ENCODE measurements around the gene SCTR. TPM values are rescaled to one million over a fixed set of nuclear protein-coding genes. Genes with fewer than 3 reads are reported as not detected.

SCTR gene
- total RNA-seq, 1 experiment from 2014 or later: not detected

DNA sequence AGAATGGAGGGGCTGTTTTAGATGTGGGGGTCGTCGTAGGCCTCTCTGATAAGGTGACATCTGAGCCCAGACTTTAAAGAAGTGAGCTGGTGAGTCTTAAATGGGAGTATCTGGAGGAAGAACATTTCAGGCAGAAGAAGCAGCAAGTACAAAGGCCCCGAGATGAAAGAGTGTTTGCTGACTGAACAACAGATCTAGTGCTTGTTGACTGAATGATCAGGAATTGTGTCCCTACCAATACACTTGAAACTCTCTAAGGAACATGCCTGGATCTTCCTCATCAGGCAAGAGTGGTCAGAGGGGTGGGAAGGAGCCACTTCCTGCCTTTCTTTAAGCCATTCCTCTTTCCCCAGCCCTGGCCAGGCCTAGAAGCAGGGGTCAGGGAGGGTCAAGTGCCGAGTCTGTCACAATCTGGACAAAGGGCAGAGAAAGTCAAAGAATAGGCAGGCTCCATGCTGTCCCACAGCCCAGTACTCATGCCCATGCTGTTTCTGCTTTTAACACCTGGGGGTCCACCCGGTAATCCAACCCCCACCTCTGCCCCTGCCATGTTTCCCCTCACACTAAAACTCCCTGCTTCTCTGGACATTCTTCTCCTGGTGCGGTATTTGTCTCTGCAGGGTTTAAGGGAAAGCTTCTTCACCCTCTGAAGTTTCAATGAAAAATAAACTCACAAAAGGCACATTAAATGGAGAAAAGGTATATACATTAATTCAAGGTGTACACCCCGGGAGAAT is 95.6 kb downstream of the SCTR start:
- Histone ChIP-seq H3K9me3 (replicated peaks) (0 out of 2 replicates have a peak, but pooled peaks cover 4% of the 10 kb centered on the region), H3K4me3 (no peak overlapping the region), H3K27me3 (replicated peaks) (peaks cover 6% of the 10 kb centered on the region), H3K4me1 (replicated peaks) (peaks cover 14% of the 10 kb centered on the region), H3K27ac (no peak overlapping the region), H3K36me3 (no peaks in the 10 kb centered on the region)
- no peak for DNase-seq (ENCODE audit: low read depth in 1 of 2, low spot score in 2 of 2)

DNA sequence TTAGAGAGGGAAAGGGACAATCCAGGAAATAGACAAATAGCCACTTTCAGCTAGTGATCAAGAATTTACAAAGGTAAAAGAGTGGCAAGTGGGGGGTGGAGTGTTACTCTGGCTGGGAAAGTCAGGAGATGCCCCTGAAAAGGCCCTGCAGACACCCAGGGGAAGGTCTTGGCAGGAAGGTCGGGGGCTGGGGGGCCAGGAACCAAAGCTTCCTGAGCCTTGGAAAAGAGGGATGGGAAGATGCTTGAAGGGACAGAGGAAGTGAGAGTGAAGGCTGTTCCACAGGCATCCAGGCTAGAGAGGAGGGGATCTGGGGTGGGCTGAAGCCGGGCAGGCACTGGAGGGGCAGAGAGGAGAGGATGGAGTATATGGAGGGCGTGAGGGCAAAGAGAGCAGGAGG is 96.5 kb downstream of the SCTR start:
- peaks cover 14% of the 10 kb centered on the region for H3K4me1 ChIP-seq (replicated peaks)
- H3K27me3 ChIP-seq (replicated peaks): peaks cover 6% of the 10 kb centered on the region

DNA sequence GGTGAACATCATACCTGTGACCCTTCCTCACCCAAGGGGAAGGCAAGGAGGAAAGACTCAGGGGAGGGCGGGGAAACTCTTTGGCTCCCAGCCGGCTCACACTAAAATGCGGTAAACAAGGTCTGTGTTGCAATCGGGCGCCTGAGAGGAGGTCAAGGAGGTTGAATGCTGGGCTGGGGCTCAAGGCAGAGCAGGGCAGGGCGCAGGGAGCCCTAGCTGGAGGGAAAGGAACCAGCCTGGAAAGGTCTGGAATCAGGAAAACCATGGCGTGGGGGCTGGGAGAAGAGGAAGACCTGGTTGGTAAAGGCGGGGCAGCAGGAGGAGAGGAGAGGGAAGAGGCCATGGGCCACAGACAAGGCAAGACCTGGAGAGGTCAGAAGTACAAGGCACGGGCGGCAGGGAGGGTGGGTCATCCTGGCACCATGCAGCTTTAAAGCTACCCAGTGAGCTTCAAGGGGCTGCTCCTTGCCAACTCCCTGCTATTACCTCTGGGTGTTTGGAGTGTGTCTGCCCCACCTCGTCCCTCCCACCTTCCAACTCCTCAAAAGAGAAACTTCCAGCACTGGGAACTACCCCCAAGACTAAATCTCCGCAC is 97.4 kb downstream of the SCTR start:
- DNase-seq (ENCODE audit: low read depth in 1 of 2, low spot score in 2 of 2): no peak
- peaks cover 7% of the 10 kb centered on the region for H3K27me3 ChIP-seq (replicated peaks)

More for the DNA sequence above, 96.5 kb downstream of the SCTR start:
- 0 out of 2 replicates have a peak, but pooled peaks cover 4% of the 10 kb centered on the region for H3K9me3 ChIP-seq (replicated peaks)
- H3K4me3 ChIP-seq: no peak overlapping the region
- DNase-seq (ENCODE audit: low read depth in 1 of 2, low spot score in 2 of 2): no peak
- H3K36me3 ChIP-seq: no peaks in the 10 kb centered on the region
- no peak overlapping the region for H3K27ac ChIP-seq

DNA sequence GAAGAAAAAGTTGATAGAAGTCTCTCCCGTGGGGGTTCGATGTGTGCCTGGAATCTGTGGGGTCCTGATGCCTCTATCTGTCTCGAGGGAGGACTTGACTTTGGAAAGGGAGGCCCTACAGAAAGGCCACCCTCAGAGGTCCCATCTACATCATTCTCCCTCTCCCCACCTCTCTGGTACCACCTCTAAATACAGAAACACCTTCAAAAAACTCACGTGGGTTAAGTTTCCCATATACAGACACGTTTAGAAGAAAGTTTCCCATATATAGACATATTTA is 97.9 kb downstream of the SCTR start:
- Histone ChIP-seq H3K36me3 (no peaks in the 10 kb centered on the region), H3K9me3 (replicated peaks) (no peaks in the 10 kb centered on the region), H3K27me3 (replicated peaks) (peaks cover 9% of the 10 kb centered on the region), H3K4me3 (no peak overlapping the region), H3K27ac (no peak overlapping the region), H3K4me1 (replicated peaks) (peaks cover 2% of the 10 kb centered on the region; the same call in 1 of the 2 replicates)
- no peak for DNase-seq (ENCODE audit: low read depth in 1 of 2, low spot score in 2 of 2)

More for the DNA sequence above, 97.4 kb downstream of the SCTR start:
- peaks cover 6% of the 10 kb centered on the region for H3K4me1 ChIP-seq (replicated peaks)
- H3K4me3 ChIP-seq: no peak overlapping the region
- 0 out of 2 replicates have a peak, but pooled peaks cover 2% of the 10 kb centered on the region for H3K9me3 ChIP-seq (replicated peaks)
- no peak overlapping the region for H3K27ac ChIP-seq
- H3K36me3 ChIP-seq: no peaks in the 10 kb centered on the region

DNA sequence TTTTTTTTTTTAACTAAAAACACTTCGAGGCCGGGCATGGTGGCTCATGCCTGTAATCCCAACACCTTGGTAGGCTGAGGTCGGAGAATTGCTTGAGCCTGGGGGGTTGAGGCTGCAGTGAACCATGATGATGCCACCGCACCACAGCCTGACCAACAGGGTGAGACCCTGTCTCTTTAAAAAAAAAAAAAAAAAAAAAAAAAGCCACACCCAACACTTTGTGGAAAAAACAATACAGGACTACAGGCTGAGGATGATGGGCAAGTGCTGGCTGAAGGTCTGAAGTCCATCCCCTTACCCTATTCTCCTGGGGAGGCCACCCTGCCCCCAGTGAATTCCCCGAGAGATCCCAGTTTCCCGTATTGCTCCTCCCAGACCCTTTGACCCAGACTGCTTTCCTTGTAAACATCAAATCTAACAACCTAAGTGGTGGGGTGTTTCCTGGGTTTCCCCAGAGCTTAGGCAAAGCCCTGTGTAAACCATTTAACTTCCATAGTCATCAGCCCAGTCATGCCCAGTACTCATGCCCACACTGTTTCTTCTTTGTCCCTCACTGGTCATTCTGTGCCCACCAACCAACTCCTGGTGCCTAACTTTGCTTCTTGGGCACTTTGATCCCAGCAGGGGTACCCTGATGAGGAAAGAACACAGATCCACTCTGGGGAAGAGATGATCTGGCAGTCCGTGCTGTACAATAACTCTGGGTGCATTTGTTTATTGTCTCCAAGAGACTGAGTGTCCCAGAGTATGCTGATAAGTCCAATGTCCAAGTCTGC is 98.5 kb downstream of the SCTR start:
- Histone ChIP-seq H3K36me3 (no peaks in the 10 kb centered on the region), H3K4me1 (replicated peaks) (no peaks in the 10 kb centered on the region), H3K27ac (no peak overlapping the region), H3K9me3 (replicated peaks) (no peaks in the 10 kb centered on the region), H3K27me3 (replicated peaks) (peaks cover 7% of the 10 kb centered on the region), H3K4me3 (no peak overlapping the region)
- DNase-seq (ENCODE audit: low read depth in 1 of 2, low spot score in 2 of 2): no peak

DNA sequence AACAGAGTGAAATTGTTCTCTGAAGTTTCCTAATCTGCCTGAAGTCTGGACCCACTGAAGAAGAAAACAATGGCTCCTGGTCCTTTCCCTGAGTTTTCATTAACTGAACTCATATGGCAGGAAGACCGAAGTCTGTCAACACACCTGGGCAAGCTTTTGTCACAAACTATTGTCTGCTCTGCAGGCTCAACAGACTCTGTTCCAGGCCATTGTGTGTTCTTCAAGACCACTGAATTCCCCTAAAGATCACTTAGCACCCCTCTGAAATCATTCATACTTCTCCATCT is 99.2 kb downstream of the SCTR start:
- Histone ChIP-seq H3K9me3 (replicated peaks) (no peaks in the 10 kb centered on the region), H3K4me1 (replicated peaks) (no peaks in the 10 kb centered on the region), H3K4me3 (no peak overlapping the region), H3K36me3 (no peaks in the 10 kb centered on the region), H3K27me3 (replicated peaks) (peaks cover 7% of the 10 kb centered on the region), H3K27ac (no peak overlapping the region)
- DNase-seq (ENCODE audit: low read depth in 1 of 2, low spot score in 2 of 2): no peak

DNA sequence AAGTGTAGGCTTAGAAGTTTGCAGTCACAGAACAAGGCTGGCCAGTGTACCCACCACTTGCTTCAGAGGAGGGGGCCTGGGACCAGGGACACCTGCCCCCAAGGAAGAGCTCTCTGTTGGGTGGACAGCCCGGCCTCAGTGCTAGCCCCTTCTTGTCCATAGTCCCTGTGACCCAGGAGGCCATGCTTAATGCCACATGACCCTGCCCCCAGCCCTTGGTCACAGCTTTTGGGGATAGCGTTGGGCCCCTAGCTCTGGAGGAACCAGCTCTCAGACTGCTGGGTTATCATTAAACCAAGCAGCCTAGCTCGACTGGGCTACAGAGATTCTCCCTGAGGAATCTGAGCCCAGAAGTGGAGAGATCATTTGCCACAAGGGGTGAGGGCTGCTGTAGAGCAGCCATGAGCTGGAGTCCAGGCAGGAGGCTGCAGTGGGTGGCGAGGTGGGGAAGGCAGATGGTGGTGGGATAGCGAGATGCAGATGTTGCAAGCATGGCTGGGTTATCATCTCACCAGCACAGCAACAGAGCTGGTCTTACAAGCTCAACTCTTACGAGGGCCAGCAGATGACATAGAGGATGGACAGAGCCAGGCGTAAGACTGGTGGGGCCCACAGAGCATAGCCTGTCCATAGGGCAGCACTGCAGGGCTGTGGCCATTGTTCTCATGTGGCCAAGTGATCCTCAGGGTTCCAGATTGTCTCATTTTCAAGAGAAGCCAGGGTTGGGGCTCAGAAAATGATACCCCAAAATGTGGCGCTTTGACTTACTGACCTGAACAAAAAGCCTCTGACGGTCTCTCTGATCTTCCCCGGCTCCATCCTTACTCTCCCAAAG is 99.8 kb downstream of the SCTR start:
- Histone ChIP-seq H3K4me3 (no peak overlapping the region), H3K36me3 (no peaks in the 10 kb centered on the region), H3K4me1 (replicated peaks) (no peaks in the 10 kb centered on the region), H3K27me3 (replicated peaks) (peaks cover 7% of the 10 kb centered on the region), H3K27ac (no peak overlapping the region), H3K9me3 (replicated peaks) (no peaks in the 10 kb centered on the region)
- no peak for DNase-seq (ENCODE audit: low read depth in 1 of 2, low spot score in 2 of 2)

DNA sequence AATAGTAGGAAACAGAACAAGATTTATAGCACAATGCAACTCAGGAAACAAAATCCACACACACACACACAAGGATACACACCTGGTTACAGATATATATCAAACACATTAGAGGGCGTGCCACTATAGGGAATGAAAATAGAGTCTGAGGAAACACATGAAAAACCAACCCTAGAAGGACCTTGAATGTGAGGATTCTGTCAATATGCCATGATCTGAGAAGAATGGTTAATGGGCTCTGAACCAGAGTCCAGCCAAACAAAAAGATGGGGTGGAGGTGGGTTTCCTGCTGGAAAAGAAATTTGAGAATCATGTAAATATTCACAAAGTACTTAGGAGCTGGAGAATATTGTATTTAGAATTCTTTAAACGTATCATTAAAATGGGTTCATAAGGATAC is 100.5 kb downstream of the SCTR start:
- H3K36me3 ChIP-seq: no peaks in the 10 kb centered on the region
- H3K27ac ChIP-seq: no peak overlapping the region
- no peak overlapping the region for H3K4me3 ChIP-seq
- no peaks in the 10 kb centered on the region for H3K9me3 ChIP-seq (replicated peaks)
- H3K4me1 ChIP-seq (replicated peaks): no peaks in the 10 kb centered on the region
- DNase-seq (ENCODE audit: low read depth in 1 of 2, low spot score in 2 of 2): no peak
- peaks cover 7% of the 10 kb centered on the region for H3K27me3 ChIP-seq (replicated peaks)

DNA sequence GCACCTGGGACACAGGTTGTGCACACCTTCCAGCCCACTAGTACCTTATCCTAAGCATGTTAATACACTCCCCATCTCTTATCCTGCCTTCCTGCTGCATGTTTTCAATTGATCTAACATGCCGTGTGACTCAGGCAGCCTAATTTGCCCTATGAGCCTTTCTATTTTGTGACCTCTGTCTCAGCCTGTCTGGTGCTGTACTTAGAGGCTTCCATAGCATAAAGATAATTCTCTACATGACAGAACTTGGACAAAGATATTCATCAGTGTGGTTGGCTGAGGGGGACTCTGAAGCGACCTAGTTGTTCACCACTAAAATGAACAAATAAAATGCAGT is 101.2 kb downstream of the SCTR start:
- Histone ChIP-seq H3K27me3 (replicated peaks) (peaks cover 7% of the 10 kb centered on the region), H3K4me3 (no peak overlapping the region), H3K36me3 (no peaks in the 10 kb centered on the region), H3K27ac (no peak overlapping the region), H3K4me1 (replicated peaks) (no peaks in the 10 kb centered on the region), H3K9me3 (replicated peaks) (no peaks in the 10 kb centered on the region)
- no peak for DNase-seq (ENCODE audit: low read depth in 1 of 2, low spot score in 2 of 2)

DNA sequence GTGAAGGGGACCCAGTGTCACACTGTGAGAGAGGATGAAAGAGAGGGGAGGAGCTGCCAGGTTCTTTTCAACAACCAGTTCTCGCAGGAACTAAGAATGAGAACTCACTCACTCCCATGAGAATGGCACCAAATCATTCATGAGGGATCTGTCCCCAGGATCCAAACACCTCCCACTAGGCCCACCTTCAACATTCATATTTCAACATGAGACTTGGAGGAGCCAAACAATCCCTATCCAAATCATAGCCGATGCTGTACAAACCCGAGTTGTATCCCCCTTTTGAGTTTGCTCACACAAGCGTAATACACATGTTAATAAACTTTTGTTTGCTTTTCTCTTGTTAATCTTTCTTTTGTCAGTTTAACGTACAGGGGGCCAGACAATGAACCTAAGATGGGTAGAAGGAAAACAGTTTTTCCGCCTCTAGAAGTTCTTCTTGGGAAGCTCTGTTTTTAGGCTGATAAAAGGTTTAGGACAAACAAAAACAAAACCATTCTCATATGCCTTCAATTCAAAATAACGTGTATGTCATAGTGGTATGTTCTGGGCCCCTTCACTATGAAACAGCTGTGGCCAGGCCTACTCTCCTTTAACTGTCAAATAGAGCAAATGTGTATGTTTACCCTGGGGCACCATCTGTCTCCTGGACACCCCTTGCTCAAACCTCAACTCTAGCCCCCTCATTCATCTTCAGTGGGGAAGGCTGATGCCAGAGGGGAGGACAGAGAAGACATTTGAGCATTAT is 101.7 kb downstream of the SCTR start:
- Histone ChIP-seq H3K4me3 (no peak overlapping the region), H3K4me1 (replicated peaks) (no peaks in the 10 kb centered on the region), H3K9me3 (replicated peaks) (no peaks in the 10 kb centered on the region), H3K27ac (no peak overlapping the region), H3K36me3 (no peaks in the 10 kb centered on the region), H3K27me3 (replicated peaks) (peaks cover 5% of the 10 kb centered on the region)
- DNase-seq (ENCODE audit: low read depth in 1 of 2, low spot score in 2 of 2): no peak

DNA sequence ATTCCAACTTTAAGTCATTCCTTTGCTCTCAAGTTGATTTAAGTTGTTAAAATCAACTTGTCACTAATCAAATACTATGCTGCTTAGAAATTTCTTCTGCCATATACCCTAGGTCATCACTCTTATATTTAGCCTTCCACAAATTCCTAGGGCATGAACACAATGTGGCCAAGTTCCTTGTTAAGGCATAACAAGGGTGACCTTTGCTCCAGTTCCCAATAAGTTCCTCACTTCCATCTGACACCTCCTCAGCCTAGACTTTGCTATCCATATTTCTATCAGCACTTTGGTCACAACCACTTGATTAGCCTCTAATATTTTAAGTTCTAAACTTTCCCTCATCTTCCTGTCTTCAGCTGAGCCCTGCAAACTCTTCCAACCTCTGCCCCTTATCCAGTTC is 102.5 kb downstream of the SCTR start:
- Histone ChIP-seq H3K27ac (no peak overlapping the region), H3K4me3 (no peak overlapping the region), H3K27me3 (replicated peaks) (peaks cover 5% of the 10 kb centered on the region), H3K9me3 (replicated peaks) (no peaks in the 10 kb centered on the region), H3K4me1 (replicated peaks) (no peaks in the 10 kb centered on the region), H3K36me3 (no peaks in the 10 kb centered on the region)
- no peak for DNase-seq (ENCODE audit: low read depth in 1 of 2, low spot score in 2 of 2)

DNA sequence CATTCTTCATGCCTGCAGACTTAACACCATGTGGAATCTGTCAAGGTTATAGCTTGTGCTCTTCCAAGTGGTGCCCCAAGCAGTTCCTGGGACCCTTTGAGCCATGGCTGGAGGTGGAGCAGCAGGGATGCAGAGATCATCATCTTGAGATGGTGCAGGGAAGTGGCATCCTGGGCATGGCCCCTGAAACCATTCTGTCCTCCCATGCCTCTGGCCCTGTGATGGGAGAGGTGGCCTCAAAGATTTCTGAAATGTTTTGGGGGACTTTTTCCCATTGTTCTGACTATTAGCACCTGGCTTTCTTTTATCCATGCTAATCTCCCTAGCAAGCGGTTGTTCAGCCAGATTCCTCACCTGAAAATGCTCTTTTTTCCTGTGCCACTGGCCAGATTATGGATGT is 103.0 kb downstream of the SCTR start:
- no peaks in the 10 kb centered on the region for H3K36me3 ChIP-seq
- peaks cover 5% of the 10 kb centered on the region for H3K27me3 ChIP-seq (replicated peaks)
- no peak overlapping the region for H3K4me3 ChIP-seq
- no peaks in the 10 kb centered on the region for H3K9me3 ChIP-seq (replicated peaks)
- DNase-seq (ENCODE audit: low read depth in 1 of 2, low spot score in 2 of 2): no peak
- no peaks in the 10 kb centered on the region for H3K4me1 ChIP-seq (replicated peaks)
- no peak overlapping the region for H3K27ac ChIP-seq

DNA sequence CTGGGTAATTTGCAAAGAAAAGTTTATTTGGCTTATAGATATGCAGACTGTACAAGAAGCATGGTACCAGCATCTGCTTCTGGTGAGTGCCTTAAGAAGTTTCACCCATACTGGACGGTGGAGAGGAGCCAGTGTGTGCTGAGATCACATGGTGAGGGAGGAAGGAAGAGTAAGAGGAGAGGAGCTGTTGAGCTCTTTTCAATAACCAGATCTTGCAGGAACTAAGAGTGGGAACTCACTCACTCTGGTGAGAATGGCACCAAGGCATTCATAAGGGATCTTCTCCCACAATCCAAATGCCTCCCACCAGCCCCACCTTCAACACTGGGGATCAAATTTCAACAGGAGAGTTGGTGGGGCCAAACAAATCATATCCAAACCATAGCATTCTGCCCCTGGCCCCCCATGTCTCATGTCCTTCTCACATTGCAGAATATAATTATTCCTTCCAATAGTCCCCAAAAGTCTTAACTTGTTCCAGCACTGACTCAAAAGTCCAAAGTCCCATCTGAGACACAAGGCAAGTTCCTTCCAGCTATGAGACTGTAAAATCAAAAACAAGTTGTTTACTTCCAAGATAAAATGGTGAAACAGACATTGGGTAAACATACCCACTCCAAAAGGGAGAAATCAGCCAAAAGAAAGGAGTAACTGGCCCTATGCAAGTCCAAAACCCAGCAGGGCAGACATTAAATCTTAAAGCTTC is 104.3 kb downstream of the SCTR start:
- DNase-seq (ENCODE audit: low read depth in 1 of 2, low spot score in 2 of 2): no peak
- no peak overlapping the region for H3K27ac ChIP-seq
- no peaks in the 10 kb centered on the region for H3K4me1 ChIP-seq (replicated peaks)
- no peak overlapping the region for H3K4me3 ChIP-seq
- H3K9me3 ChIP-seq (replicated peaks): no peaks in the 10 kb centered on the region
- no peaks in the 10 kb centered on the region for H3K36me3 ChIP-seq
- H3K27me3 ChIP-seq (replicated peaks): peaks cover 5% of the 10 kb centered on the region
